Lower leg skin (tissue), 4 donors: Measurements from ENCODE around the gene IFNGR2. TPM values are rescaled to one million over a fixed set of nuclear protein-coding genes. Genes with fewer than 3 reads are reported as not detected.
A peak's percentile ranks its signal among the peaks of the same experiment; 100 is the strongest.

ENCODE experiments used
- DNase-seq, 2 donors: peaks; one replicate each; pipeline ENCODE4 v3.0.0-alpha.2; 2019; ENCODE audit warnings: low spot score in 2 of 2
- H3K4me3 ChIP-seq: fragments of 200-600 bp; sonication (generic); 2 replicates; pipeline ENCODE4 v1.5.1; 2017; ENCODE audit warnings: mild to moderate bottlenecking, low read depth; ENCODE audit not compliant: poor library complexity, severe bottlenecking
- CTCF ChIP-seq, 3 donors: fragments of 450-650 bp; IDR thresholded peaks; one replicate each; pipeline ENCODE4 v1.5.1; 2016; ENCODE audit warnings: antibody characterized with exemption in 3 of 3, mild to moderate bottlenecking in 3 of 3, moderate library complexity in 2 of 3
- POLR2A ChIP-seq, 2 donors: fragments of 450-650 bp; IDR thresholded peaks; one replicate each; pipeline ENCODE4 v1.6.1; 2016 to 2017; ENCODE audit warnings: antibody characterized with exemption in 2 of 2, mild to moderate bottlenecking in 1 of 2, moderate library complexity in 1 of 2
- WGBS, 2 donors: methylation state at CpG; one replicate each; pipeline ENCODE4 v1.1.5; 2018; 5-methylcytosine and 5-hydroxymethylcytosine counted together
- intact Hi-C: fragments of 100-400 bp; cut with DNase I; formaldehyde crosslinking; loops from one replicate; pipeline ENCODE4 v1.15.0; 2023; ENCODE audit warnings: low total_unique reads
- total RNA-seq, 4 donors: library from RNA; depleted of rRNA; stranded (reverse); fragments of >200 nt; gene quantifications; one replicate each; pipeline ENCODE4 v1.1.0, GENCODE V29; 2016

Gene IFNGR2
- total RNA-seq, 4 donors from 2014 or later: 46.7 to 74.1 (median 60.9) TPM

GRCh38 chr21:33427051-33427450 lies 23.8 kb downstream of the IFNGR2 start:
- no peak for DNase-seq
- WGBS, 2 donors: 81 to 83% methylated on average over 7 of the region's 7 CpGs
- no peak overlapping the region for H3K4me3 ChIP-seq
- intact Hi-C loops: no loop called here
- TF ChIP-seq CTCF (IDR thresholded peaks at IDR 0.05) (no peak), POLR2A (IDR thresholded peaks at IDR 0.05) (no peak)

- DNase-seq: no peak
- no peak overlapping the region for H3K4me3 ChIP-seq
- no peak for TF ChIP-seq CTCF (IDR thresholded peaks at IDR 0.05)
- TF ChIP-seq POLR2A (IDR thresholded peaks at IDR 0.05): no peak
- 49 to 50% methylated on average over 8 of the region's 8 CpGs for WGBS, 2 donors
- intact Hi-C loops: no loop called here
These were observed 25.5 kb downstream of the IFNGR2 start for GRCh38 chr21:33428669-33429068.

- no peak for TF ChIP-seq CTCF (IDR thresholded peaks at IDR 0.05)
- TF ChIP-seq POLR2A (IDR thresholded peaks at IDR 0.05): no peak
- DNase-seq: no peak
- intact Hi-C loops: no loop called here
- H3K4me3 ChIP-seq: no peak overlapping the region
- 80 to 100% methylated on average over 3 of the region's 3 CpGs for WGBS, 2 donors
These were observed 27.6 kb downstream of the IFNGR2 start for GRCh38 chr21:33430858-33431257.

- no peak overlapping the region for H3K4me3 ChIP-seq
- 86 to 92% methylated on average over 6 of the region's 6 CpGs for WGBS, 2 donors
- DNase-seq: no peak
- intact Hi-C loops: no loop called here
- no peak for TF ChIP-seq CTCF (IDR thresholded peaks at IDR 0.05)
- TF ChIP-seq POLR2A (IDR thresholded peaks at IDR 0.05): no peak
These were observed 29.3 kb downstream of the IFNGR2 start for GRCh38 chr21:33432496-33432895.

- 83 to 84% methylated on average over 8 of the region's 8 CpGs for WGBS, 2 donors
- no peak overlapping the region for H3K4me3 ChIP-seq
- TF ChIP-seq CTCF (IDR thresholded peaks at IDR 0.05): no peak
- TF ChIP-seq POLR2A (IDR thresholded peaks at IDR 0.05): no peak
- intact Hi-C loops: no loop called here
- no peak for DNase-seq
These were observed 29.8 kb downstream of the IFNGR2 start for GRCh38 chr21:33433001-33433400.

GRCh38 chr21:33433425-33434114 lies 30.4 kb downstream of the IFNGR2 start:
- H3K4me3 ChIP-seq: no peak overlapping the region
- no peak for TF ChIP-seq POLR2A (IDR thresholded peaks at IDR 0.05)
- TF ChIP-seq CTCF (IDR thresholded peaks at IDR 0.05): no peak
- intact Hi-C loops: no loop called here
- DNase-seq: peak in 1 of 2 donors; percentile 47
- 79 to 81% methylated on average over 8 of the region's 8 CpGs for WGBS, 2 donors
